ENCODE measurements around the gene GOLM1. TPM values are rescaled to one million over a fixed set of nuclear protein-coding genes. Genes with fewer than 3 reads are reported as not detected.

GOLM1 gene
- total RNA-seq, 1 donor from 2014 or later = 3.7 TPM

GRCh38 chr9:86047361-86047760 lies 52.0 kb downstream of the GOLM1 start:
- no peak for TF ChIP-seq CTCF (IDR thresholded peaks at IDR 0.05; ENCODE audit: borderline replicate concordance)
- Histone ChIP-seq H3K4me3 (no peak overlapping the region), H3K27me3 (ENCODE audit: low read depth) (no peaks in the 10 kb centered on the region), H3K36me3 (no peaks in the 10 kb centered on the region), H3K9me3 (replicated peaks) (no peaks in the 10 kb centered on the region), H3K27ac (replicated peaks) (no peak overlapping the region), H3K4me1 (no peaks in the 10 kb centered on the region)
- no peak for DNase-seq
- intact Hi-C loops (cut with micrococcal nuclease) = no loop called here

GRCh38 chr9:86046930-86047341 lies 52.4 kb downstream of the GOLM1 start:
- Histone ChIP-seq H3K9me3 (replicated peaks) (no peaks in the 10 kb centered on the region), H3K4me1 (no peaks in the 10 kb centered on the region), H3K4me3 (no peak overlapping the region), H3K27me3 (ENCODE audit: low read depth) (no peaks in the 10 kb centered on the region), H3K36me3 (no peaks in the 10 kb centered on the region), H3K27ac (replicated peaks) (no peak overlapping the region)
- no peak for DNase-seq
- TF ChIP-seq CTCF (IDR thresholded peaks at IDR 0.05; ENCODE audit: borderline replicate concordance) = no peak
- intact Hi-C loops (cut with micrococcal nuclease) = no loop called here

GRCh38 chr9:86046071-86046636 lies 53.2 kb downstream of the GOLM1 start:
- no peaks in the 10 kb centered on the region for H3K9me3 ChIP-seq (replicated peaks)
- intact Hi-C loops (cut with micrococcal nuclease) = no loop called here
- no peak overlapping the region for H3K27ac ChIP-seq (replicated peaks)
- H3K36me3 ChIP-seq = no peaks in the 10 kb centered on the region
- no peaks in the 10 kb centered on the region for H3K27me3 ChIP-seq (ENCODE audit: low read depth)
- TF ChIP-seq CTCF (IDR thresholded peaks at IDR 0.05; ENCODE audit: borderline replicate concordance) = no peak
- H3K4me3 ChIP-seq = no peak overlapping the region
- DNase-seq = no peak
- no peaks in the 10 kb centered on the region for H3K4me1 ChIP-seq

DNA sequence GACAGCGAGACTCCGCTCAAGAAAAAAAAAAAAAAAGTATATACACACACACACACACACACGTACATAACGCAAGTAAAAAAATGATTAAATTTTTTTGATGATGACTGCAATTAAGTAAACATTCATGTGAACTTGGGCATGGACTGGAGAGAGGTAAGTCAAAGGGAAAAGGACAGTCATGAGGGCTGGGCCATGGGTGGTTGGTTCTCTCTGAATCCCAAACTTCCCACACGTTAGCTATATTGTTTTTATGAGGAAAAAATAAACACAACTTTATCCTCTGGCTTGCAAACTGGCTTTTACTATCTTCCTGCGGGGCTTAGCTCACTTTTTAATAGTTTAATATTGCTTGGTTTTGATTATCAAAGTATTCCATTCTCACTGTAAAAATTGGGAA lies 53.7 kb downstream of the GOLM1 start:
- DNase-seq = no peak
- Histone ChIP-seq H3K36me3 (no peaks in the 10 kb centered on the region), H3K27me3 (ENCODE audit: low read depth) (no peaks in the 10 kb centered on the region), H3K4me1 (no peaks in the 10 kb centered on the region), H3K27ac (replicated peaks) (no peak overlapping the region), H3K9me3 (replicated peaks) (no peaks in the 10 kb centered on the region), H3K4me3 (no peak overlapping the region)
- no peak for TF ChIP-seq CTCF (IDR thresholded peaks at IDR 0.05; ENCODE audit: borderline replicate concordance)
- intact Hi-C loops (cut with micrococcal nuclease) = no loop called here

GRCh38 chr9:86043999-86044398 lies 55.4 kb downstream of the GOLM1 start:
- TF ChIP-seq CTCF (IDR thresholded peaks at IDR 0.05; ENCODE audit: borderline replicate concordance) = no peak
- H3K9me3 ChIP-seq (replicated peaks) = no peaks in the 10 kb centered on the region
- intact Hi-C loops (cut with micrococcal nuclease) = no loop called here
- no peaks in the 10 kb centered on the region for H3K4me1 ChIP-seq
- DNase-seq = no peak
- no peaks in the 10 kb centered on the region for H3K27me3 ChIP-seq (ENCODE audit: low read depth)
- no peak overlapping the region for H3K4me3 ChIP-seq
- H3K27ac ChIP-seq (replicated peaks) = no peak overlapping the region
- H3K36me3 ChIP-seq = peaks cover 3% of the 10 kb centered on the region

Data from left ventricle myocardium inferior (tissue), 1 donor.